Thyroid gland (tissue), 4 donors: Measurements from ENCODE around the gene ZAR1L.

Experiments
- POLR2A ChIP-seq, 2 donors: fragments of 450-650 bp; IDR thresholded peaks; one replicate each; pipeline ENCODE4 v1.6.1; 2017; ENCODE audit warnings: antibody characterized with exemption in 2 of 2, mild to moderate bottlenecking in 2 of 2, moderate library complexity in 1 of 2
- TF ChIP-seq, protein P1 (sequence below), 6 experiments: fragments of 200-600 bp in 3 of 6; fragments of 450-650 bp in 3 of 6; sonication (generic) in 3 of 6; IDR thresholded peaks; one replicate each; pipeline ENCODE4 v1.5.1; 2016 to 2019; ENCODE audit warnings: antibody characterized with exemption in 6 of 6, mild to moderate bottlenecking in 2 of 6, inconsistent platforms in 1 of 6, moderate library complexity in 1 of 6

DNA sequence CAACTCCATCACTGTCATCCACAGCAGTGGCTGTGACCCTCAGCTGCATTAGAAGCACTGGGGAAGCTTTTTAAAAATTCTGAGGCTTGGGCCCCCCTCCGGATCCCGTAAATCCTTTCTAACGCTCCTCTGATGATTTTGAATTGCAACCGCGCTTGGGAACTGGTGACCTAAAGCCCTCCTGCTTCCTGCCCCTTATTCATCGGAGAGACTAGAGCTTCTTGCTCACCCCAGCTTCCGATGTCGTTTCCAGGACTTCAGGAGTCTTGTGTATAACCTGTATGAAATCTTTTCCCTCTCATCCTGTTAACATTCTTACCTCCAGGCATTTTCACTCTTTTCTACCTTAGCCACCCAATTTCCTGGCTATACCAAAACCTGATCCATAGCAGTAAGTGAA is 14.8 kb downstream of the ZAR1L start:
- TF ChIP-seq, protein P1, sequence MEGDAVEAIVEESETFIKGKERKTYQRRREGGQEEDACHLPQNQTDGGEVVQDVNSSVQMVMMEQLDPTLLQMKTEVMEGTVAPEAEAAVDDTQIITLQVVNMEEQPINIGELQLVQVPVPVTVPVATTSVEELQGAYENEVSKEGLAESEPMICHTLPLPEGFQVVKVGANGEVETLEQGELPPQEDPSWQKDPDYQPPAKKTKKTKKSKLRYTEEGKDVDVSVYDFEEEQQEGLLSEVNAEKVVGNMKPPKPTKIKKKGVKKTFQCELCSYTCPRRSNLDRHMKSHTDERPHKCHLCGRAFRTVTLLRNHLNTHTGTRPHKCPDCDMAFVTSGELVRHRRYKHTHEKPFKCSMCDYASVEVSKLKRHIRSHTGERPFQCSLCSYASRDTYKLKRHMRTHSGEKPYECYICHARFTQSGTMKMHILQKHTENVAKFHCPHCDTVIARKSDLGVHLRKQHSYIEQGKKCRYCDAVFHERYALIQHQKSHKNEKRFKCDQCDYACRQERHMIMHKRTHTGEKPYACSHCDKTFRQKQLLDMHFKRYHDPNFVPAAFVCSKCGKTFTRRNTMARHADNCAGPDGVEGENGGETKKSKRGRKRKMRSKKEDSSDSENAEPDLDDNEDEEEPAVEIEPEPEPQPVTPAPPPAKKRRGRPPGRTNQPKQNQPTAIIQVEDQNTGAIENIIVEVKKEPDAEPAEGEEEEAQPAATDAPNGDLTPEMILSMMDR (IDR thresholded peaks at IDR 0.05), result no peak
- TF ChIP-seq POLR2A (IDR thresholded peaks at IDR 0.05), result no peak
